Skeletal muscle satellite cell (primary cell): ENCODE results near the gene RND2.
"Not testable (repeated sequence)": the region's sequence is repeated elsewhere in the genome, so short reads cannot be mapped to it uniquely, and the experiment has no call there.

Experiments used
- H3K27me3 ChIP-seq: 2 replicates; pipeline ENCODE4 v1.7.0; 2013; ENCODE audit warnings: low read length; ENCODE audit not compliant: control insufficient read depth, insufficient read depth
- H3K36me3 ChIP-seq: 2 replicates; pipeline ENCODE4 v1.7.0; 2013; ENCODE audit warnings: mild to moderate bottlenecking, control low read depth, low read length; ENCODE audit not compliant: insufficient read depth
- H3K4me1 ChIP-seq: 2 replicates; pipeline ENCODE4 v1.7.0; 2013; ENCODE audit warnings: low read length; ENCODE audit not compliant: control insufficient read depth, insufficient read depth
- H3K4me2 ChIP-seq: 2 replicates; pipeline ENCODE4 v1.7.0; 2013; ENCODE audit warnings: mild to moderate bottlenecking, low read length
- H3K4me3 ChIP-seq: 2 replicates; pipeline ENCODE4 v1.7.0; 2013; ENCODE audit warnings: low read length
- H3K9ac ChIP-seq: 2 replicates; pipeline ENCODE4 v1.7.0; 2013; ENCODE audit warnings: mild to moderate bottlenecking, low read depth, low read length, moderate library complexity
- H3K9me3 ChIP-seq: replicated peaks from 2 replicates; pipeline ENCODE4 v1.7.0; 2013; ENCODE audit warnings: mild to moderate bottlenecking, control low read depth, low read length

The RND2 gene

GRCh38 chr17:43033948-43034881 lies 9.2 kb downstream of the RND2 start:
- H3K27me3 ChIP-seq: no peaks in the 10 kb centered on the region
- no peak overlapping the region for H3K4me2 ChIP-seq
- H3K4me1 ChIP-seq: peaks cover 12% of the 10 kb centered on the region
- H3K9me3 ChIP-seq: no peaks in the 10 kb centered on the region
- no peaks in the 10 kb centered on the region for H3K36me3 ChIP-seq
- no peak overlapping the region for H3K9ac ChIP-seq
- no peak overlapping the region for H3K4me3 ChIP-seq

- H3K4me3 ChIP-seq: no peak overlapping the region
- no peak overlapping the region for H3K9ac ChIP-seq
- no peak overlapping the region for H3K4me2 ChIP-seq
- no peaks in the 10 kb centered on the region for H3K27me3 ChIP-seq
- peaks cover 6% of the 10 kb centered on the region for H3K4me1 ChIP-seq
- H3K9me3 ChIP-seq: no peaks in the 10 kb centered on the region
- no peaks in the 10 kb centered on the region for H3K36me3 ChIP-seq
Observed at GRCh38 chr17:43034894-43035293, 9.9 kb downstream of the RND2 start.

GRCh38 chr17:43039646-43040045 lies 14.6 kb downstream of the RND2 start:
- H3K9ac ChIP-seq: no peak overlapping the region
- no peaks in the 10 kb centered on the region for H3K27me3 ChIP-seq
- no peak overlapping the region for H3K4me3 ChIP-seq
- H3K4me2 ChIP-seq: no peak overlapping the region
- no peaks in the 10 kb centered on the region for H3K4me1 ChIP-seq
- peaks cover 3% of the 10 kb centered on the region for H3K36me3 ChIP-seq
- no peaks in the 10 kb centered on the region for H3K9me3 ChIP-seq

- H3K4me2 ChIP-seq: no peak overlapping the region
- H3K9ac ChIP-seq: no peak overlapping the region
- no peaks in the 10 kb centered on the region for H3K9me3 ChIP-seq
- H3K4me3 ChIP-seq: no peak overlapping the region
- peaks cover 3% of the 10 kb centered on the region for H3K36me3 ChIP-seq
- H3K4me1 ChIP-seq: no peaks in the 10 kb centered on the region
- no peaks in the 10 kb centered on the region for H3K27me3 ChIP-seq
Observed at GRCh38 chr17:43040655-43041054, 15.6 kb downstream of the RND2 start.

GRCh38 chr17:43042025-43042628 lies 17.1 kb downstream of the RND2 start:
- Histone ChIP-seq H3K9me3 (no peaks in the 10 kb centered on the region), H3K4me1 (no peaks in the 10 kb centered on the region), H3K4me3 (no peak overlapping the region), H3K9ac (no peak overlapping the region), H3K4me2 (no peak overlapping the region), H3K36me3 (peaks cover 3% of the 10 kb centered on the region), H3K27me3 (no peaks in the 10 kb centered on the region)

GRCh38 chr17:43043307-43043706 lies 18.3 kb downstream of the RND2 start:
- Histone ChIP-seq H3K36me3 (peaks cover 3% of the 10 kb centered on the region), H3K27me3 (no peaks in the 10 kb centered on the region), H3K4me3 (no peak overlapping the region), H3K9ac (no peak overlapping the region), H3K4me2 (no peak overlapping the region), H3K9me3 (no peaks in the 10 kb centered on the region), H3K4me1 (no peaks in the 10 kb centered on the region)

GRCh38 chr17:43044024-43044423 lies 19.0 kb downstream of the RND2 start:
- peaks cover 7% of the 10 kb centered on the region for H3K36me3 ChIP-seq
- H3K9ac ChIP-seq: no peak overlapping the region
- H3K27me3 ChIP-seq: no peaks in the 10 kb centered on the region
- H3K4me2 ChIP-seq: no peak overlapping the region
- no peaks in the 10 kb centered on the region for H3K4me1 ChIP-seq
- no peaks in the 10 kb centered on the region for H3K9me3 ChIP-seq
- no peak overlapping the region for H3K4me3 ChIP-seq

GRCh38 chr17:43051969-43052368 lies 26.9 kb downstream of the RND2 start:
- Histone ChIP-seq H3K4me3 (no peak overlapping the region), H3K4me2 (no peak overlapping the region), H3K4me1 (no peaks in the 10 kb centered on the region), H3K36me3 (peaks cover 12% of the 10 kb centered on the region), H3K9ac (no peak overlapping the region), H3K9me3 (no peaks in the 10 kb centered on the region), H3K27me3 (no peaks in the 10 kb centered on the region)

- not testable (repeated sequence) for H3K27me3 ChIP-seq, H3K4me2 ChIP-seq, H3K9ac ChIP-seq, H3K9me3 ChIP-seq, H3K4me3 ChIP-seq, H3K4me1 ChIP-seq
- peaks cover 12% of the 10 kb centered on the region for H3K36me3 ChIP-seq
Observed at GRCh38 chr17:43053008-43053407, 28.0 kb downstream of the RND2 start.

- Histone ChIP-seq H3K4me3 (no peak overlapping the region), H3K4me2 (no peak overlapping the region), H3K4me1 (no peaks in the 10 kb centered on the region), H3K9me3 (no peaks in the 10 kb centered on the region), H3K36me3 (peaks cover 8% of the 10 kb centered on the region), H3K9ac (no peak overlapping the region), H3K27me3 (no peaks in the 10 kb centered on the region)
Observed at GRCh38 chr17:43056051-43056450, 31.0 kb downstream of the RND2 start.

GRCh38 chr17:43062984-43063638 lies 38.1 kb downstream of the RND2 start:
- no peaks in the 10 kb centered on the region for H3K27me3 ChIP-seq
- H3K4me3 ChIP-seq: no peak overlapping the region
- no peak overlapping the region for H3K4me2 ChIP-seq
- H3K36me3 ChIP-seq: peaks cover 3% of the 10 kb centered on the region
- H3K9ac ChIP-seq: no peak overlapping the region
- H3K4me1 ChIP-seq: no peaks in the 10 kb centered on the region
- H3K9me3 ChIP-seq: no peaks in the 10 kb centered on the region
